Activated CD4-positive, alpha-beta T cell treated with anti-CD3 and anti-CD28 coated beads, Interleukin-2, amount 50 U/mL, for 16 hours (primary cell): ENCODE data around the gene GALNT10.
"Not testable (repeated sequence)": the region's sequence is repeated elsewhere in the genome, so short reads cannot be mapped to it uniquely, and the experiment has no call there.

ENCODE experiments used
- DNase-seq: peaks from one replicate; pipeline ENCODE4 v3.0.0-alpha.2; 2020

GALNT10 gene

GRCh38 chr5:154190595-154191304 lies at the start of gene GALNT10:
GALNT10 (plus strand) TSS chr5:154190733; CDS start chr5:154190867, 134 bp downstream.
- DNase-seq = peak; percentile 55

GRCh38 chr5:154141745-154142221 lies 48.8 kb upstream of the GALNT10 start:
- DNase-seq = no peak

GRCh38 chr5:154143211-154143641 lies 47.3 kb upstream of the GALNT10 start:
- no peak for DNase-seq

GRCh38 chr5:154145268-154145667 lies 45.3 kb upstream of the GALNT10 start:
- no peak for DNase-seq

- no peak for DNase-seq
Observed at GRCh38 chr5:154146409-154146808, 44.1 kb upstream of the GALNT10 start.

GRCh38 chr5:154147666-154148065 lies 42.9 kb upstream of the GALNT10 start:
- DNase-seq = no peak

GRCh38 chr5:154150471-154150870 lies 40.1 kb upstream of the GALNT10 start:
- not testable (repeated sequence) for DNase-seq

- no peak for DNase-seq
Observed at GRCh38 chr5:154157483-154158378, 32.8 kb upstream of the GALNT10 start.

- DNase-seq = no peak
Observed at GRCh38 chr5:154158379-154158737, 32.2 kb upstream of the GALNT10 start.

GRCh38 chr5:154159343-154159742 lies 31.2 kb upstream of the GALNT10 start:
- no peak for DNase-seq

GRCh38 chr5:154162539-154163151 lies 27.9 kb upstream of the GALNT10 start:
- no peak for DNase-seq

- DNase-seq = no peak
Observed at GRCh38 chr5:154163327-154164248, 26.9 kb upstream of the GALNT10 start.

- no peak for DNase-seq
Observed at GRCh38 chr5:154164249-154164581, 26.3 kb upstream of the GALNT10 start.

- DNase-seq = no peak
Observed at GRCh38 chr5:154165886-154166285, 24.6 kb upstream of the GALNT10 start.

- no peak for DNase-seq
Observed at GRCh38 chr5:154166901-154167791, 23.4 kb upstream of the GALNT10 start.

- no peak for DNase-seq
Observed at GRCh38 chr5:154168395-154168794, 22.1 kb upstream of the GALNT10 start.

GRCh38 chr5:154172785-154173184 lies 17.7 kb upstream of the GALNT10 start:
- DNase-seq = no peak

GRCh38 chr5:154174091-154174490 lies 16.4 kb upstream of the GALNT10 start:
- DNase-seq = no peak

- DNase-seq = no peak
Observed at GRCh38 chr5:154176181-154176580, 14.4 kb upstream of the GALNT10 start.

GRCh38 chr5:154178661-154179060 lies 11.9 kb upstream of the GALNT10 start:
- no peak for DNase-seq
